OCI-LY1 (cell line): ENCODE data around the gene LRRC71.

Source experiments
- H2AFZ ChIP-seq: fragments of 200-600 bp; sonication (generic), shearing (Covaris generic); 2 replicates; pipeline ENCODE4 v1.6.0; 2014; ENCODE audit warnings: antibody characterized with exemption, mild to moderate bottlenecking, low read length
- H3F3A ChIP-seq: fragments of 200-600 bp; sonication (generic), shearing (Covaris generic); 2 replicates; pipeline ENCODE4 v1.6.0; 2014; ENCODE audit warnings: mild to moderate bottlenecking, antibody characterized with exemption, low read length, moderate library complexity; ENCODE audit not compliant: insufficient read depth
- H3K27ac ChIP-seq: fragments of 200-600 bp; sonication (generic); 2 replicates; pipeline ENCODE4 v1.5.1; 2014; ENCODE audit warnings: low read length, mixed run types, mild to moderate bottlenecking, low read depth; ENCODE audit not compliant: poor library complexity, severe bottlenecking
- H3K27me3 ChIP-seq: fragments of 200-600 bp; sonication (generic); 2 replicates; pipeline ENCODE4 v1.6.0; 2014; ENCODE audit warnings: antibody characterized with exemption, mild to moderate bottlenecking, low read length, moderate library complexity; ENCODE audit not compliant: insufficient read depth
- H3K36me3 ChIP-seq: fragments of 200-600 bp; sonication (generic); 2 replicates; pipeline ENCODE4 v1.6.1; 2014; ENCODE audit warnings: mild to moderate bottlenecking, antibody characterized with exemption, low read length, moderate library complexity, mixed read lengths; ENCODE audit not compliant: insufficient read depth
- H3K4me1 ChIP-seq: fragments of 200-600 bp; sonication (generic); 2 replicates; pipeline ENCODE4 v1.5.1; 2014; ENCODE audit warnings: mild to moderate bottlenecking, low read length, moderate library complexity; ENCODE audit not compliant: insufficient read depth, severe bottlenecking
- H3K4me2 ChIP-seq: fragments of 200-600 bp; sonication (generic), shearing (Covaris generic); 2 replicates; pipeline ENCODE4 v1.6.1; 2014; ENCODE audit warnings: low read length
- H3K4me3 ChIP-seq: fragments of 200-600 bp; sonication (generic); 2 replicates; pipeline ENCODE4 v1.5.1; 2014; ENCODE audit warnings: low read length, low read depth, mild to moderate bottlenecking, mixed read lengths; ENCODE audit not compliant: poor library complexity, severe bottlenecking
- H3K79me2 ChIP-seq: fragments of 200-600 bp; shearing (Covaris generic); 2 replicates; pipeline ENCODE4 v1.6.1; 2016; ENCODE audit warnings: mixed run types, low read length, mixed read lengths; ENCODE audit not compliant: insufficient read depth
- H3K9ac ChIP-seq: fragments of 200-600 bp; sonication (generic), shearing (Covaris generic); 2 replicates; pipeline ENCODE4 v1.6.1; 2014; ENCODE audit warnings: mild to moderate bottlenecking, low read length, mixed read lengths
- H3K9me2 ChIP-seq: fragments of 200-600 bp; sonication (generic), shearing (Covaris generic); 2 replicates; pipeline ENCODE4 v1.6.1; 2014; ENCODE audit warnings: low read depth, mild to moderate bottlenecking, low read length, mixed read lengths
- H3K9me3 ChIP-seq: fragments of 200-600 bp; shearing (Covaris generic); 2 replicates; pipeline ENCODE4 v1.6.1; 2014; ENCODE audit warnings: low read length, mixed read lengths
- H4K20me1 ChIP-seq: fragments of 200-600 bp; sonication (generic), shearing (Covaris generic); 2 replicates; pipeline ENCODE4 v1.6.0; 2016; ENCODE audit warnings: mild to moderate bottlenecking, low read length; ENCODE audit not compliant: insufficient read depth
- CTCF ChIP-seq: fragments of 200-600 bp; sonication (generic), shearing (Covaris generic); IDR thresholded peaks from 2 replicates; pipeline ENCODE4 v1.5.1; 2017; ENCODE audit warnings: mild to moderate bottlenecking, antibody characterized with exemption, low read length, moderate library complexity, mixed read lengths
- EZH2 ChIP-seq: fragments of 200-600 bp; sonication (generic), shearing (Covaris generic); IDR thresholded peaks from 2 replicates; pipeline ENCODE4 v1.8.0; 2017; ENCODE audit warnings: borderline replicate concordance, mixed run types, mild to moderate bottlenecking, antibody characterized with exemption, low read length, moderate library complexity, mixed read lengths

The LRRC71 gene

GRCh38 chr1:156881101-156881500, 39.3 kb upstream of the LRRC71 start:
- no peaks in the 10 kb centered on the region for H3K36me3 ChIP-seq
- no peaks in the 10 kb centered on the region for H3K4me1 ChIP-seq
- no peak overlapping the region for H3K9ac ChIP-seq
- TF ChIP-seq EZH2 = no peak
- no peak for TF ChIP-seq CTCF
- no peaks in the 10 kb centered on the region for H3K9me2 ChIP-seq
- H3K9me3 ChIP-seq = no peaks in the 10 kb centered on the region
- no peak overlapping the region for H3K4me3 ChIP-seq
- no peak overlapping the region for H3K4me2 ChIP-seq
- no peaks in the 10 kb centered on the region for H3K79me2 ChIP-seq
- H3K27me3 ChIP-seq = 0 out of 2 replicates have a peak, but pooled peaks cover 7% of the 10 kb centered on the region
- no peaks in the 10 kb centered on the region for H4K20me1 ChIP-seq
- H3K27ac ChIP-seq = no peak overlapping the region
- H2AFZ ChIP-seq = no peak overlapping the region
- H3F3A ChIP-seq = no peaks in the 10 kb centered on the region

GRCh38 chr1:156881663-156882062, 38.8 kb upstream of the LRRC71 start:
- no peak overlapping the region for H3K27ac ChIP-seq
- H3K79me2 ChIP-seq = no peaks in the 10 kb centered on the region
- no peak overlapping the region for H3K9ac ChIP-seq
- no peak overlapping the region for H2AFZ ChIP-seq
- no peaks in the 10 kb centered on the region for H3K4me1 ChIP-seq
- 0 out of 2 replicates have a peak, but pooled peaks cover 7% of the 10 kb centered on the region for H3K27me3 ChIP-seq
- H3K36me3 ChIP-seq = no peaks in the 10 kb centered on the region
- no peaks in the 10 kb centered on the region for H3K9me3 ChIP-seq
- H3F3A ChIP-seq = no peaks in the 10 kb centered on the region
- TF ChIP-seq EZH2 = no peak
- TF ChIP-seq CTCF = no peak
- no peak overlapping the region for H3K4me3 ChIP-seq
- H3K9me2 ChIP-seq = no peaks in the 10 kb centered on the region
- no peaks in the 10 kb centered on the region for H4K20me1 ChIP-seq
- H3K4me2 ChIP-seq = no peak overlapping the region

GRCh38 chr1:156882543-156882942, 37.9 kb upstream of the LRRC71 start:
- Histone ChIP-seq H3K27me3 (0 out of 2 replicates have a peak, but pooled peaks cover 7% of the 10 kb centered on the region), H3K4me1 (no peaks in the 10 kb centered on the region), H4K20me1 (no peaks in the 10 kb centered on the region), H3K79me2 (no peaks in the 10 kb centered on the region), H3F3A (no peaks in the 10 kb centered on the region), H3K36me3 (no peaks in the 10 kb centered on the region), H3K27ac (no peak overlapping the region), H3K9me2 (no peaks in the 10 kb centered on the region), H2AFZ (no peak overlapping the region), H3K4me2 (no peak overlapping the region), H3K4me3 (no peak overlapping the region), H3K9me3 (no peaks in the 10 kb centered on the region), H3K9ac (no peak overlapping the region)
- TF ChIP-seq CTCF = no peak
- TF ChIP-seq EZH2 = no peak
